ENCODE measurements around the gene AMBRA1. TPM values are rescaled to one million over a fixed set of nuclear protein-coding genes. Genes with fewer than 3 reads are reported as not detected.

The AMBRA1 gene
- total RNA-seq, 1 donor from 2014 or later = 25.1 TPM

GRCh38 chr11:46385169-46386004 is 208.4 kb downstream of the AMBRA1 start:
- Mint-ChIP-seq H3K9me3 (ENCODE audit: low read depth) (no peaks in the 10 kb centered on the region), H3K4me1 (ENCODE audit: low read depth) (peaks cover 25% of the 10 kb centered on the region), H3K27me3 (ENCODE audit: low read depth) (peaks cover 11% of the 10 kb centered on the region)

GRCh38 chr11:46383974-46384701 is 209.7 kb downstream of the AMBRA1 start:
- Mint-ChIP-seq H3K9me3 (ENCODE audit: low read depth) (no peaks in the 10 kb centered on the region), H3K27me3 (ENCODE audit: low read depth) (peaks cover 10% of the 10 kb centered on the region), H3K36me3 (ENCODE audit: low read depth) (no peaks in the 10 kb centered on the region), H3K27ac (ENCODE audit: unreplicated experiment) (no peak overlapping the region), H3K4me3 (ENCODE audit: unreplicated experiment) (no peak overlapping the region), H3K4me1 (ENCODE audit: low read depth) (peaks cover 14% of the 10 kb centered on the region)
- no peak for TF ChIP-seq CTCF (IDR thresholded peaks at IDR 0.05)
- no peak for DNase-seq (ENCODE audit: low spot score)

More at GRCh38 chr11:46385169-46386004, 208.4 kb downstream of the AMBRA1 start:
- Mint-ChIP-seq H3K36me3 (ENCODE audit: low read depth) (no peaks in the 10 kb centered on the region), H3K4me3 (ENCODE audit: unreplicated experiment) (no peak overlapping the region), H3K27ac (ENCODE audit: unreplicated experiment) (no peak overlapping the region)
- DNase-seq (ENCODE audit: low spot score) = peak; percentile 90
- no peak for TF ChIP-seq CTCF (IDR thresholded peaks at IDR 0.05)

GRCh38 chr11:46383404-46383758 is 210.4 kb downstream of the AMBRA1 start:
- H3K36me3 Mint-ChIP-seq (ENCODE audit: low read depth) = no peaks in the 10 kb centered on the region
- H3K9me3 Mint-ChIP-seq (ENCODE audit: low read depth) = no peaks in the 10 kb centered on the region
- TF ChIP-seq CTCF (IDR thresholded peaks at IDR 0.05) = peak; percentile 35
- H3K27ac Mint-ChIP-seq (ENCODE audit: unreplicated experiment) = no peak overlapping the region
- peaks cover 9% of the 10 kb centered on the region for H3K27me3 Mint-ChIP-seq (ENCODE audit: low read depth)
- H3K4me3 Mint-ChIP-seq (ENCODE audit: unreplicated experiment) = no peak overlapping the region
- no peak for DNase-seq (ENCODE audit: low spot score)
- H3K4me1 Mint-ChIP-seq (ENCODE audit: low read depth) = peaks cover 11% of the 10 kb centered on the region

GRCh38 chr11:46382646-46383403 is 211.0 kb downstream of the AMBRA1 start:
- no peak for DNase-seq (ENCODE audit: low spot score)
- H3K27ac Mint-ChIP-seq (ENCODE audit: unreplicated experiment) = no peak overlapping the region
- peaks cover 5% of the 10 kb centered on the region for H3K4me1 Mint-ChIP-seq (ENCODE audit: low read depth)
- TF ChIP-seq CTCF (IDR thresholded peaks at IDR 0.05) = peak; percentile 76
- H3K27me3 Mint-ChIP-seq (ENCODE audit: low read depth) = peaks cover 4% of the 10 kb centered on the region
- H3K36me3 Mint-ChIP-seq (ENCODE audit: low read depth) = peaks cover under 1% of the 10 kb centered on the region
- H3K4me3 Mint-ChIP-seq (ENCODE audit: unreplicated experiment) = peak overlapping the region; percentile 70
- no peaks in the 10 kb centered on the region for H3K9me3 Mint-ChIP-seq (ENCODE audit: low read depth)

Measured in chondrocyte (in vitro differentiated cells).